Colon (tissue), 2 donors: ENCODE data around the gene RAB1B.
"Not testable (repeated sequence)": the region's sequence is repeated elsewhere in the genome, so short reads cannot be mapped to it uniquely, and the experiment has no call there.

Source experiments
- FAIRE-seq: peaks from 2 replicates; lab custom pipeline; 2012; peaks lifted over from hg19 to GRCh38; lab: Jason Lieb, UNC
- donor health status: control.
- donor health status: control.

RAB1B gene

GRCh38 chr11:66309475-66309874 lies 41.0 kb downstream of the RAB1B start:
- no peak for FAIRE-seq

- no peak for FAIRE-seq
These were observed 41.9 kb downstream of the RAB1B start for GRCh38 chr11:66310324-66310723.

GRCh38 chr11:66310803-66311440 lies 42.5 kb downstream of the RAB1B start:
- not testable (repeated sequence) for FAIRE-seq

GRCh38 chr11:66311470-66311964 lies 43.1 kb downstream of the RAB1B start:
- FAIRE-seq, result no peak

- FAIRE-seq, result no peak
These were observed 43.6 kb downstream of the RAB1B start for GRCh38 chr11:66311965-66312548.

- FAIRE-seq, result no peak
These were observed 44.3 kb downstream of the RAB1B start for GRCh38 chr11:66312549-66313320.

GRCh38 chr11:66313321-66314185 lies 45.1 kb downstream of the RAB1B start:
- no peak for FAIRE-seq

GRCh38 chr11:66314186-66314501 lies 45.7 kb downstream of the RAB1B start:
- FAIRE-seq, result no peak

GRCh38 chr11:66314561-66315497 lies 46.4 kb downstream of the RAB1B start:
- no peak for FAIRE-seq

- no peak for FAIRE-seq
These were observed 47.1 kb downstream of the RAB1B start for GRCh38 chr11:66315498-66315885.

- no peak for FAIRE-seq
These were observed 47.7 kb downstream of the RAB1B start for GRCh38 chr11:66315921-66316811.

- no peak for FAIRE-seq
These were observed 48.4 kb downstream of the RAB1B start, which contains the start of gene CD248 for GRCh38 chr11:66316849-66317251. Gene CD248 (minus strand): TSS chr11:66317044. CDS start chr11:66317027, 17 bp downstream.

- no peak for FAIRE-seq
These were observed 48.9 kb downstream of the RAB1B start for GRCh38 chr11:66317322-66317722.

GRCh38 chr11:66317723-66318599 lies 49.5 kb downstream of the RAB1B start:
- FAIRE-seq, result no peak

GRCh38 chr11:66318600-66318970 lies 50.1 kb downstream of the RAB1B start:
- FAIRE-seq, result no peak

GRCh38 chr11:66320289-66320688 lies 51.9 kb downstream of the RAB1B start:
- not testable (repeated sequence) for FAIRE-seq

- FAIRE-seq, result not testable (repeated sequence)
These were observed 52.3 kb downstream of the RAB1B start for GRCh38 chr11:66320748-66321147.

- no peak for FAIRE-seq
These were observed 53.2 kb downstream of the RAB1B start for GRCh38 chr11:66321606-66322005.
